PC-9 (cell line): ENCODE measurements around the gene ZNF385B. TPM values are rescaled to one million over a fixed set of nuclear protein-coding genes. Genes with fewer than 3 reads are reported as not detected.

ENCODE experiments used
- BruUV-seq: library from RNA; stranded (reverse); fragments of 400-500 nt; replicated peaks from 2 replicates; lab custom pipeline; 2021; lab: Mats Ljungman, UMichigan
- CTCF ChIA-PET: fragments of 300-600 bp; sonication (Branson Sonifier 250); formaldehyde crosslinking; loops from one replicate; lab custom pipeline; 2022; ENCODE audit warnings: antibody characterized with exemption; lab: Charles Lee
- POLR2A ChIA-PET: fragments of 300-600 bp; sonication (Branson Sonifier 250); formaldehyde crosslinking; loops from one replicate; lab custom pipeline; 2022; ENCODE audit warnings: antibody characterized with exemption; ENCODE audit not compliant: unreplicated experiment; lab: Charles Lee
- DNase-seq, 2 experiments: peaks; one replicate each; pipeline versions ENCODE4 v3.0.0 to v3.0.0-alpha.2; 2015 to 2022; ENCODE audit warnings: mixed read lengths in 1 of 2
- H2AFZ ChIP-seq: fragments of 200-600 bp; sonication (generic); 2 replicates; pipeline ENCODE4 v1.8.1; 2017; ENCODE audit warnings: antibody characterized with exemption
- H3F3A ChIP-seq: fragments of 200-600 bp; sonication (generic); 2 replicates; pipeline ENCODE4 v1.8.1; 2017; ENCODE audit warnings: antibody characterized with exemption, mild to moderate bottlenecking, low read depth; ENCODE audit not compliant: insufficient read depth
- H3K27ac ChIP-seq: fragments of 200-600 bp; sonication (generic); 2 replicates; pipeline ENCODE4 v1.6.1; 2016; ENCODE audit warnings: mixed run types
- H3K27me3 ChIP-seq: fragments of 200-600 bp; sonication (generic); 2 replicates; pipeline ENCODE4 v1.6.1; 2016; ENCODE audit warnings: low read depth, mixed run types; ENCODE audit not compliant: insufficient read depth
- H3K36me3 ChIP-seq: fragments of 200-600 bp; sonication (generic); 2 replicates; pipeline ENCODE4 v1.6.1; 2016; ENCODE audit warnings: low read depth, mixed run types
- H3K4me1 ChIP-seq: fragments of 200-600 bp; sonication (generic); replicated peaks from 2 replicates; pipeline ENCODE4 v1.6.1; 2016; ENCODE audit warnings: mixed run types; ENCODE audit not compliant: insufficient read depth
- H3K4me2 ChIP-seq: fragments of 200-600 bp; sonication (generic); 2 replicates; pipeline ENCODE4 v1.6.1; 2017; ENCODE audit warnings: mixed run types
- H3K4me3 ChIP-seq: fragments of 200-600 bp; sonication (generic); 2 replicates; pipeline ENCODE4 v1.6.1; 2016; ENCODE audit warnings: mixed run types
- H3K79me2 ChIP-seq: fragments of 200-600 bp; sonication (generic); 2 replicates; pipeline ENCODE4 v1.6.1; 2017; ENCODE audit warnings: low read depth, mixed run types
- H3K9me2 ChIP-seq: fragments of 200-600 bp; sonication (generic); 2 replicates; pipeline ENCODE4 v1.8.1; 2017; ENCODE audit warnings: mild to moderate bottlenecking; ENCODE audit not compliant: insufficient read depth
- H3K9me3 ChIP-seq: fragments of 200-600 bp; sonication (generic); 2 replicates; pipeline ENCODE4 v1.8.1; 2016; ENCODE audit warnings: low read depth; ENCODE audit not compliant: insufficient read depth
- H4K20me1 ChIP-seq: fragments of 200-600 bp; sonication (generic); 2 replicates; pipeline ENCODE4 v1.8.1; 2017; ENCODE audit not compliant: insufficient read depth
- CTCF ChIP-seq: fragments of 200-600 bp; sonication (generic); conservative IDR thresholded peaks from 2 replicates; pipeline ENCODE4 v1.6.1; 2017; ENCODE audit warnings: mixed run types, antibody characterized with exemption, mild to moderate bottlenecking, moderate library complexity
- EZH2 ChIP-seq: fragments of 200-600 bp; sonication (generic); IDR thresholded peaks from 2 replicates; pipeline ENCODE4 v1.8.0; 2017; ENCODE audit warnings: antibody characterized with exemption, low read depth
- intact Hi-C: fragments of 100-400 bp; cut with micrococcal nuclease; formaldehyde crosslinking; loops from one replicate; pipeline ENCODE4 v1.10.0; 2022; ENCODE audit not compliant: unreplicated experiment
- total RNA-seq: library from RNA; stranded (reverse); gene quantifications from 2 replicates; pipeline ENCODE4 v1.2.3, GENCODE V29; 2021

The ZNF385B gene
- total RNA-seq, 1 experiment from 2014 or later = 4.1 TPM

GRCh38 chr2:179438654-179439053 lies 422.8 kb downstream of the ZNF385B start:
- no TSS peak for BruUV-seq
- no peak overlapping the region for H3K4me3 ChIP-seq
- H3K9me2 ChIP-seq = no peaks in the 10 kb centered on the region
- H4K20me1 ChIP-seq = no peaks in the 10 kb centered on the region
- no peaks in the 10 kb centered on the region for H3K79me2 ChIP-seq
- H2AFZ ChIP-seq = peak overlapping the region; percentile 44
- DNase-seq = no peak
- intact Hi-C loops = no loop called here
- no peaks in the 10 kb centered on the region for H3K27me3 ChIP-seq
- no peaks in the 10 kb centered on the region for H3F3A ChIP-seq
- ChIA-PET POLR2A (no interaction called here), CTCF (no interaction called here)
- H3K4me2 ChIP-seq = no peak overlapping the region
- no peaks in the 10 kb centered on the region for H3K36me3 ChIP-seq
- H3K9me3 ChIP-seq = peaks cover 5% of the 10 kb centered on the region; the same call in 1 of the 2 replicates
- no peak overlapping the region for H3K27ac ChIP-seq
- no peaks in the 10 kb centered on the region for H3K4me1 ChIP-seq
- no peak for TF ChIP-seq CTCF
- TF ChIP-seq EZH2 = no peak

GRCh38 chr2:179437430-179437829 lies 424.0 kb downstream of the ZNF385B start:
- Histone ChIP-seq H3K27ac (no peak overlapping the region), H3F3A (no peaks in the 10 kb centered on the region), H3K79me2 (no peaks in the 10 kb centered on the region), H3K27me3 (no peaks in the 10 kb centered on the region), H3K4me2 (no peak overlapping the region), H3K9me2 (no peaks in the 10 kb centered on the region), H2AFZ (no peak overlapping the region), H3K36me3 (no peaks in the 10 kb centered on the region), H4K20me1 (no peaks in the 10 kb centered on the region), H3K4me3 (no peak overlapping the region), H3K9me3 (peaks cover 5% of the 10 kb centered on the region; the same call in 1 of the 2 replicates), H3K4me1 (no peaks in the 10 kb centered on the region)
- BruUV-seq = no TSS peak
- ChIA-PET CTCF (interaction anchor here (0.7 kb wide), 1 partner anchor 86 kb away, joined by 3 read pairs; no protein-coding TSS in a partner anchor), POLR2A (no interaction called here)
- intact Hi-C loops = no loop called here
- no peak for TF ChIP-seq CTCF
- TF ChIP-seq EZH2 = no peak
- DNase-seq = no peak

- intact Hi-C loops = no loop called here
- H3F3A ChIP-seq = no peaks in the 10 kb centered on the region
- H3K9me3 ChIP-seq = peaks cover 5% of the 10 kb centered on the region; the same call in 1 of the 2 replicates
- POLR2A ChIA-PET = interaction anchor here (0.6 kb wide), 1 partner anchor 762 kb away, joined by 3 read pairs; no protein-coding TSS in a partner anchor
- no peak overlapping the region for H3K4me3 ChIP-seq
- no TSS peak for BruUV-seq
- no peaks in the 10 kb centered on the region for H3K27me3 ChIP-seq
- no peak for TF ChIP-seq CTCF
- no peak for TF ChIP-seq EZH2
- no peak overlapping the region for H3K4me2 ChIP-seq
- H3K9me2 ChIP-seq = no peaks in the 10 kb centered on the region
- no peak overlapping the region for H2AFZ ChIP-seq
- H3K79me2 ChIP-seq = no peaks in the 10 kb centered on the region
- no peak overlapping the region for H3K27ac ChIP-seq
- no peak for DNase-seq
- no peaks in the 10 kb centered on the region for H4K20me1 ChIP-seq
- no peaks in the 10 kb centered on the region for H3K4me1 ChIP-seq
- CTCF ChIA-PET = no interaction called here
- no peaks in the 10 kb centered on the region for H3K36me3 ChIP-seq
These were observed 425.8 kb downstream of the ZNF385B start for GRCh38 chr2:179435566-179435965.
